Measurements from ENCODE around the gene NUDT3.
A peak's percentile ranks its signal among the peaks of the same experiment; 100 is the strongest.
"Not testable (repeated sequence)": the region's sequence is repeated elsewhere in the genome, so short reads cannot be mapped to it uniquely, and the experiment has no call there.

NUDT3 gene

GRCh38 chr6:34392497-34393190 is at the start of gene NUDT3:
NUDT3 (minus strand) TSS chr6:34392669; CDS start chr6:34392362, 307 bp downstream.
- DNase-seq, result peak; percentile 95

GRCh38 chr6:34441526-34441925 is 49.1 kb upstream of the NUDT3 start:
- no peak for DNase-seq

- DNase-seq, result no peak
Measured at GRCh38 chr6:34439442-34439841, 47.0 kb upstream of the NUDT3 start.

- no peak for DNase-seq
Measured at GRCh38 chr6:34438705-34439104, 46.2 kb upstream of the NUDT3 start.

- DNase-seq, result no peak
Measured at GRCh38 chr6:34437644-34437970, 45.1 kb upstream of the NUDT3 start.

GRCh38 chr6:34436803-34437643 is 44.6 kb upstream of the NUDT3 start:
- no peak for DNase-seq

- no peak for DNase-seq
Measured at GRCh38 chr6:34435916-34436315, 43.4 kb upstream of the NUDT3 start.

- DNase-seq, result peak; percentile 91
Measured at GRCh38 chr6:34425498-34426410, 33.3 kb upstream of the NUDT3 start, which contains the start of gene RPS10. RPS10 (minus strand) TSS chr6:34426069; CDS start chr6:34425221, 848 bp downstream.

- peak; percentile 13 for DNase-seq
Measured at GRCh38 chr6:34425132-34425497, 32.6 kb upstream of the NUDT3 start.

- no peak for DNase-seq
Measured at GRCh38 chr6:34424200-34425131, 32.0 kb upstream of the NUDT3 start.

- DNase-seq, result no peak
Measured at GRCh38 chr6:34423254-34423653, 30.8 kb upstream of the NUDT3 start.

GRCh38 chr6:34418367-34418766 is 25.9 kb upstream of the NUDT3 start:
- DNase-seq, result no peak

- DNase-seq, result no peak
Measured at GRCh38 chr6:34416877-34417371, 24.5 kb upstream of the NUDT3 start.

GRCh38 chr6:34414999-34415858 is 22.8 kb upstream of the NUDT3 start:
- peak; percentile 69 for DNase-seq

GRCh38 chr6:34412643-34413214 is 20.3 kb upstream of the NUDT3 start:
- no peak for DNase-seq

GRCh38 chr6:34412016-34412415 is 19.5 kb upstream of the NUDT3 start:
- DNase-seq, result no peak

GRCh38 chr6:34407915-34408314 is 15.4 kb upstream of the NUDT3 start:
- DNase-seq, result not testable (repeated sequence)

GRCh38 chr6:34396518-34396917 is 4.0 kb upstream of the NUDT3 start:
- DNase-seq, result no peak

- DNase-seq, result no peak
Measured at GRCh38 chr6:34393966-34394305, 1.5 kb upstream of the NUDT3 start.

- DNase-seq, result no peak
Measured at GRCh38 chr6:34393191-34393965, 909 bp upstream of the NUDT3 start.
